Stomach smooth muscle (tissue), 2 donors: ENCODE data around the gene DHX16.

Source experiments
- H3K27ac ChIP-seq: one replicate; pipeline ENCODE4 v1.7.0; 2013; ENCODE audit warnings: mild to moderate bottlenecking, low read length, inconsistent platforms
- H3K27me3 ChIP-seq, 2 donors: one replicate each; pipeline ENCODE4 v1.7.0; 2013; ENCODE audit warnings: low read length in 2 of 2; ENCODE audit not compliant: insufficient read depth in 2 of 2, control insufficient read depth in 1 of 2
- H3K36me3 ChIP-seq, 2 donors: one replicate each; pipeline ENCODE4 v1.7.0; 2013; ENCODE audit warnings: low read length in 2 of 2; ENCODE audit not compliant: control insufficient read depth in 2 of 2, insufficient read depth in 2 of 2
- H3K4me1 ChIP-seq: one replicate; pipeline ENCODE4 v1.7.0; 2013; ENCODE audit warnings: low read length; ENCODE audit not compliant: control insufficient read depth, insufficient read depth
- H3K4me3 ChIP-seq, 2 donors: one replicate each; pipeline ENCODE4 v1.7.0; 2013; ENCODE audit warnings: low read length in 2 of 2
- H3K9ac ChIP-seq, 2 donors: one replicate each; pipeline ENCODE4 v1.7.0; 2013; ENCODE audit warnings: low read length in 2 of 2, mild to moderate bottlenecking in 1 of 2
- H3K9me3 ChIP-seq, 2 donors: one replicate each; pipeline ENCODE4 v1.7.0; 2013; ENCODE audit warnings: low read length in 2 of 2; ENCODE audit not compliant: control insufficient read depth in 2 of 2
- donor health status: healthy.
- donor health status: Pancreatic carcinoma.

DHX16 gene

GRCh38 chr6:30714263-30714662 is 41.5 kb upstream of the DHX16 start:
- Histone ChIP-seq H3K36me3 (peaks cover 28 to 31% of the 10 kb centered on the region in 2 donors), H3K9ac (no peak overlapping the region), H3K27ac (no peak overlapping the region), H3K9me3 (no peaks in the 10 kb centered on the region), H3K4me1 (peaks cover 7% of the 10 kb centered on the region), H3K4me3 (no peak overlapping the region), H3K27me3 (no peaks in the 10 kb centered on the region)

GRCh38 chr6:30712441-30712945 is 39.7 kb upstream of the DHX16 start:
- Histone ChIP-seq H3K27me3 (no peaks in the 10 kb centered on the region), H3K9ac (no peak overlapping the region), H3K27ac (no peak overlapping the region), H3K9me3 (no peaks in the 10 kb centered on the region), H3K4me1 (peaks cover 7% of the 10 kb centered on the region), H3K4me3 (no peak overlapping the region), H3K36me3 (peaks cover 37 to 39% of the 10 kb centered on the region in 2 donors)

- Histone ChIP-seq H3K4me1 (peaks cover 6% of the 10 kb centered on the region), H3K9ac (no peak overlapping the region), H3K27ac (no peak overlapping the region), H3K4me3 (no peak overlapping the region), H3K36me3 (peaks cover 43% of the 10 kb centered on the region in 2 donors), H3K9me3 (no peaks in the 10 kb centered on the region), H3K27me3 (no peaks in the 10 kb centered on the region)
Observed at GRCh38 chr6:30711758-30712380, 39.1 kb upstream of the DHX16 start.

- no peaks in the 10 kb centered on the region for H3K9me3 ChIP-seq
- H3K4me1 ChIP-seq, result peaks cover 2% of the 10 kb centered on the region
- H3K27me3 ChIP-seq, result no peaks in the 10 kb centered on the region
- no peak overlapping the region for H3K4me3 ChIP-seq
- H3K27ac ChIP-seq, result no peak overlapping the region
- peaks cover 51 to 53% of the 10 kb centered on the region in 2 donors for H3K36me3 ChIP-seq
- H3K9ac ChIP-seq, result no peak overlapping the region
Observed at GRCh38 chr6:30709101-30709868, 36.5 kb upstream of the DHX16 start.

GRCh38 chr6:30707281-30707850 is 34.6 kb upstream of the DHX16 start:
- H3K9me3 ChIP-seq, result no peaks in the 10 kb centered on the region
- no peak overlapping the region for H3K4me3 ChIP-seq
- H3K27ac ChIP-seq, result no peak overlapping the region
- H3K9ac ChIP-seq, result no peak overlapping the region
- H3K36me3 ChIP-seq, result peaks cover 49 to 50% of the 10 kb centered on the region in 2 donors
- H3K4me1 ChIP-seq, result peaks cover 2% of the 10 kb centered on the region
- H3K27me3 ChIP-seq, result no peaks in the 10 kb centered on the region

GRCh38 chr6:30705620-30706019 is 32.8 kb upstream of the DHX16 start:
- Histone ChIP-seq H3K9ac (no peak overlapping the region), H3K27me3 (no peaks in the 10 kb centered on the region), H3K4me3 (no peak overlapping the region), H3K27ac (no peak overlapping the region), H3K36me3 (peaks cover 35 to 37% of the 10 kb centered on the region in 2 donors), H3K4me1 (peaks cover 2% of the 10 kb centered on the region), H3K9me3 (no peaks in the 10 kb centered on the region)

- Histone ChIP-seq H3K36me3 (peaks cover 41 to 44% of the 10 kb centered on the region in 2 donors), H3K9ac (no peak overlapping the region), H3K4me3 (no peak overlapping the region), H3K4me1 (peaks cover 2% of the 10 kb centered on the region), H3K27me3 (no peaks in the 10 kb centered on the region), H3K27ac (no peak overlapping the region), H3K9me3 (no peaks in the 10 kb centered on the region)
Observed at GRCh38 chr6:30703821-30704220, 31.0 kb upstream of the DHX16 start.

- Histone ChIP-seq H3K27me3 (no peaks in the 10 kb centered on the region), H3K27ac (no peak overlapping the region), H3K36me3 (peaks cover 38 to 39% of the 10 kb centered on the region in 2 donors), H3K4me1 (peaks cover 2% of the 10 kb centered on the region), H3K9me3 (no peaks in the 10 kb centered on the region), H3K9ac (no peak overlapping the region), H3K4me3 (no peak overlapping the region)
Observed at GRCh38 chr6:30703011-30703410, 30.2 kb upstream of the DHX16 start.

- peaks cover 2% of the 10 kb centered on the region for H3K4me1 ChIP-seq
- H3K27me3 ChIP-seq, result no peaks in the 10 kb centered on the region
- H3K27ac ChIP-seq, result no peak overlapping the region
- H3K4me3 ChIP-seq, result no peak overlapping the region
- H3K36me3 ChIP-seq, result peaks cover 24% of the 10 kb centered on the region in 2 donors
- no peaks in the 10 kb centered on the region for H3K9me3 ChIP-seq
- no peak overlapping the region for H3K9ac ChIP-seq
Observed at GRCh38 chr6:30700340-30700739, 27.5 kb upstream of the DHX16 start.

GRCh38 chr6:30696432-30696831 is 23.6 kb upstream of the DHX16 start:
- Histone ChIP-seq H3K27me3 (no peaks in the 10 kb centered on the region), H3K9ac (no peak overlapping the region), H3K4me1 (no peaks in the 10 kb centered on the region), H3K4me3 (no peak overlapping the region), H3K36me3 (peaks cover 4 to 10% of the 10 kb centered on the region in 2 donors), H3K27ac (no peak overlapping the region), H3K9me3 (no peaks in the 10 kb centered on the region)
